Amygdala (tissue), 56 donors: ENCODE measurements around the gene NQO2.

Source experiments
- DNase-seq, 56 donors: peaks; one replicate each; lab custom pipeline; 2025; lab: John Stamatoyannopoulos, UW

The NQO2 gene

GRCh38 chr6:2999618-3000557 is at the start of gene NQO2:
TSS of gene NQO2 (plus strand) at chr6:2999894. CDS start at chr6:3006553, 6,659 bp downstream.
- peak; percentile 20 to 99 (median 84) for DNase-seq

GRCh38 chr6:2950713-2951112 is 49.0 kb upstream of the NQO2 start:
- no peak for DNase-seq

GRCh38 chr6:2951728-2952127 is 48.0 kb upstream of the NQO2 start:
- DNase-seq: peak in 5 of 56 donors; percentile 9 to 42 (median 15)

DNA sequence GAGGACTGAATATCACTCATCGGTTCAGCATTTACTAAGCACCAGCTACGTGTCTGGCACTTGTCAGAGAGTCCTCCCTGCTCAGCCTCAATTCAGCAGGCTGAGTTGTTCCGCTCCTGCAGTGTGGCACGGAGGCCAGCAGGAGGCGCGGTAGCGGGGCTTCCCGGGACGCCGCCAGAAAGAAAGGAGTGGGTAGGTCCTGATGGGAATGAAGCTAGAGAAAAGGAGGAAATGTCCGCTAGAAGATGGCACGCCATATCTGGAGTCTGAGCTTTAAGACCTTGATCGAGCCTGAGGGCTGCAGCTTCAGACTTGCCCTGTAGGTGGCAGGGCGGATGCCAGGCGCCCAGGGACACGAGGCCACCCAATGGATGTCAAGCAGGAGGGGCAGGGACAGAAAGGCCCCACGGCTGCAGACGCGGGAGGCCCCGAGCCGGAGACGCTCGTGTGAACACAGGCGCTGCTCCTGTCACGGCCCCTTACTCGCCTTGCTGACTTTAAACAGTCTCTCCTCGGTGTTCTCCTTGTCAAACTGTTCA is 47.1 kb upstream of the NQO2 start:
- DNase-seq: peak in 48 of 56 donors; percentile 11 to 83 (median 58)

- DNase-seq: no peak
These were observed 46.6 kb upstream of the NQO2 start for GRCh38 chr6:2953098-2953497.

- DNase-seq: no peak
These were observed 42.6 kb upstream of the NQO2 start for GRCh38 chr6:2956930-2957685.

DNA sequence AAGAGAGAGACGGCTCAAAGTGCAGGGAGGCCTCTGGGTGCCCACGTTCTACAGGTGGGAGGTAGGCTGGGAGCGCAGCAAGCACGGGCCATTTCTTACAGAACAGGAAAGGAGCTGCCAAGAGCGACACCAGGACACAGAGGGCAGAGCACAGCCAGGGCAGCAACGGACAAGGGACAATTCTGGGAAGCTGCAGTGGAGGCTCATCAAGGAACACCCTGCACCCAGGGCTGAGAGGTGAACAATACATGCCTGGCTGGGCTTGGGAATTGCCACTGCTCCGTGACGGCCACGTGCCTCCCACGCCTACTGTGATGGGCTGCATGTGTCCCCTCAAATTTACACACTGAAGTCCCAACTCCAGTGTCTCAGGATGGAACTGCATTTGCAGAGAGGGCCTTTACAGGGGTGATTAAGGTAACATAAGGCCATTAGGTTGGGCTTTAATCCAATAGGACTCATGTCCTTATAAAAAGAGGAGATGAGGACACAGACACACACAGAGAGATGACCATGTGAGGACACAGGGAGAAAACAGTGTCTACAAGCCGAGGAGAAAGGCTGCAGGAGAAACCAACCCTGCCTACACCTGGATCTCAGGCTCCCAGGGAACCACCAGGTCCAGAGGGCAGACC is 41.9 kb upstream of the NQO2 start:
- DNase-seq: no peak

- peak in 8 of 56 donors; percentile 12 to 41 (median 20) for DNase-seq
These were observed 41.4 kb upstream of the NQO2 start for GRCh38 chr6:2958331-2958711.

GRCh38 chr6:2958776-2959175 is 40.9 kb upstream of the NQO2 start:
- DNase-seq: no peak

DNA sequence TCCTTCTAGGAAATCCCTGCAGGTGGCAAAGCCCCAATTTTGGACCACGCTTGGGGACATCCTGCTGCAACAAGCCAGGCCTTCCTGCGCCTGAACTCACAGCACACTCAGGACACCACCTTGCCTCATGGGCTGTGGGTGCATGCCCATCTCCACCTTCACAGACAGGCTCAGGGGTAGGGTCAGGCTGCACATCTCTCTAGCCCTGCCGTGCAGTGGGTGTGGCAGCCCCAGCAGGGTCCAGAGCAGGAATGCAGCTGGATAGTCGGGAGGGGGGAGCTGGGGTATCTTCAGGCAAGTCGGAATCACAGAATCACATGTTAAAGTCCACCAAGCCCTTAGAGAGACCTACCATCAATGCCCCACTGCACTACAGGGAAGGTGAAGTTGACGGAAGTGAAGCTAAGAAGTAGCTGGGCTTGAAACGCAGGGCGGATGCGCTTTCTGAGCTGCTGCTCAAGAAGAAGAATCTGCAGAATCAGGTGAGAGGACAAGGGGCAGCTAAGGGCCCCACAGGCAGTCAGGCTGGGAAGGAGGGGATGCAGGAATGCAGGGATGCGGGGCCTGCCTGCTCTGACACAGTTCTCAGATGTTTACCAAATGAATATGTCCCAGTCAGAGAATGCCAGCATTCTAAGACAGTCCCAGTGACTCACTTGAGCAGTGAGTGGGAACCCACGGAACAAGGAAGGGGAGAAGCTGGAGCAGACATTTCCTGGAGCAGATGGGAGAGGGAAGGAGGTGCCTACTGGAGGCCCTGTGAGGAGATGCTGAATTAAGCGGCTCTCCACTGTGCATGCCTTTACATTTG is 39.6 kb upstream of the NQO2 start:
- DNase-seq: peak in 5 of 56 donors; percentile 21 to 34 (median 23)

- DNase-seq: no peak
These were observed 38.8 kb upstream of the NQO2 start for GRCh38 chr6:2960935-2961334.

DNA sequence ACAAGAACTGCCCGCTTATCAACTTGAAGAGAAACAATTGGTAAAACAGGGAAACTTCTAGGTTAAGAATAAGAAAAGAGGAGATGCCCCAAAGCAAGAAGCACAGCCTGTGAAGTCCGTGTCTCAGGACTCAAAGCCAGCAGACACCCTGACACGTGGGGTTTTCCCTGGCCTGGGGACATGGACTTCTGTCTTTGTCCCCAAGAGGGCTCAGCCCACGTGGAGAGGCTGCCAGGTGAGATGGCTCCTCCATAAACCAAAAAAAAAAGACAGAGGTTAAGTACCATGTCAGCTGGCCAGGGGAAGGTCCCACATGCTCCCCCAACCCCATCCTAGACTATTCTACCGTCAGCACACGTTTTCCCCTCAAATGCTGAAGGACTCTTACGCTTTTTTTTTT is 38.2 kb upstream of the NQO2 start:
- no peak for DNase-seq

- DNase-seq: no peak
These were observed 37.7 kb upstream of the NQO2 start for GRCh38 chr6:2962004-2962403.

- no peak for DNase-seq
These were observed 37.1 kb upstream of the NQO2 start for GRCh38 chr6:2962636-2963035.

DNA sequence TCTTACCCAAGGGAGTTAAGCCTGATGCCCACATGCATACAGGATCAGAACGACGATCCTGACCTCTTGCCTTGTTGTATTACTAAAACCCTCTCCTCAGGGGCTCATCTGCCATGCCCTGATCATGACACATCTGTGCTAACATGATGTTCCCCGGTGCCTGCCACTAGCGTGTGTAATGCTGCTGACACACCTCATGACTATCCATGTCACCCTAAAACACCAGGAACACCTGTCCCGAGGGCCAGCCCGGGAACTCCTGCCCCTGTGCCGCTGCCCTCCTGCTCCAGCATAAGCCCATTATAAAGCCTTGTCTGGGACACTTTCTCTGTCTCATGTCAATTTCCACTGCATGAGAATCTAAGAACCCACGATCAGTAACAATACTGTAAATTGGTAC is 35.9 kb upstream of the NQO2 start:
- no peak for DNase-seq

- DNase-seq: no peak
These were observed 34.7 kb upstream of the NQO2 start for GRCh38 chr6:2964793-2965505.

DNA sequence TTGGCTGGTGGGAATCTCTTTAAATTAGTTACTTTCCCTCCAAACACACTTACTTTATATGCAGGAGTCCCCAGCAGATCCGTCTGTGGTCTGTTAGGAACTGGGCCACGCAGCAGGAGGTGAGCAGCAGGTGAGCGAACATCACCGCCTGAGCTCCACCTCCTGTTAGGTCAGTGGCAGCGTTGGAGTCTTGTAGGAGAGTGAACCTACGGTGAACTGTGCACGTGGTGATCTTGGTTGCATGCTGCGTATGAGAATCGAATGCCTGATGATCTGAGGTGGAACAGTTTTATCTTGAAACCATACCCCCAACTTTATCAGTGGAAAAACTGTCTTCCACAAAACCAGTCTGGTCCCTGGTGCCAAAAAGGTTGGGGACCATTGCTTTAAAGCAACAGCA is 33.3 kb upstream of the NQO2 start:
- no peak for DNase-seq

- DNase-seq: no peak
These were observed 31.8 kb upstream of the NQO2 start for GRCh38 chr6:2967936-2968335.

- no peak for DNase-seq
These were observed 31.0 kb upstream of the NQO2 start for GRCh38 chr6:2968600-2969135.
